ENCODE data around the gene KCNV2. TPM values are rescaled to one million over a fixed set of nuclear protein-coding genes. Genes with fewer than 3 reads are reported as not detected.

The KCNV2 gene
- not detected for total RNA-seq

GRCh38 chr9:2717385-2717784 is at the start of gene KCNV2:
Gene KCNV2, plus strand, starts transcription at chr9:2717510. Its CDS starts 230 bp downstream, at chr9:2717740.
- ChIA-PET POLR2A (no interaction called here), CTCF (interaction anchor here (2.5 kb wide), 1 partner anchor 11 kb away, joined by 7 read pairs; no protein-coding TSS in a partner anchor)
- Mint-ChIP-seq H3K9me3 (ENCODE audit: insufficient read depth) (peaks cover 7% of the 10 kb centered on the region), H3K4me3 (no peak within 1 kb of the TSS), H3K27me3 (ENCODE audit: low read depth) (no peaks in the 10 kb centered on the region), H3K4me1 (ENCODE audit: low read depth) (no peaks in the 10 kb centered on the region), H3K27ac (no peak within 1 kb of the TSS), H3K36me3 (ENCODE audit: low read depth) (peaks cover 9% of the 10 kb centered on the region)
- ATAC-seq (no peak), DNase-seq (no peak)

DNA sequence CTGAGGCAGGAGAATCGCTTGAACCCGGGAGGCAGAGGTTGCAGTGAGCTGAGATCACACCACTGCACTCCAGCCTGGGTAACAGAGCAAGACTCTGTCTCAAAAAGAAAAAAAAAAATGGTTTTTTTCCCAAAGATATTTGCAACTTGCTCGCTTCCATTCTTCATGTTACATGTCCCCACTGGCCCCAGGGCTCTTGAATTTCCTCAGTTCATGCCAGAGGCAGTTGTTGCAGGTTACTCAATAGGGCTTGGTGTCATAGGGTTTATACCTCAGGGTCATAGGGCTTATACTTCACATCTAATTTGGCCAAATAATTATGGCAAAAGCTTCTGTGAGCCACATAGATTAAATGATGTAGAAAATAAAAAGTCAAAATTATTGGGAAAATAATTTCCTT is 44.1 kb upstream of the KCNV2 start:
- no peaks in the 10 kb centered on the region for H3K9me3 Mint-ChIP-seq (ENCODE audit: insufficient read depth)
- ChIA-PET CTCF (no interaction called here), POLR2A (no interaction called here)
- no peak overlapping the region for H3K4me3 Mint-ChIP-seq
- no peaks in the 10 kb centered on the region for H3K4me1 Mint-ChIP-seq (ENCODE audit: low read depth)
- no peaks in the 10 kb centered on the region for H3K27me3 Mint-ChIP-seq (ENCODE audit: low read depth)
- no peaks in the 10 kb centered on the region for H3K36me3 Mint-ChIP-seq (ENCODE audit: low read depth)
- no peak for ATAC-seq
- DNase-seq, result no peak
- no peak overlapping the region for H3K27ac Mint-ChIP-seq

GRCh38 chr9:2674141-2674824 is 43.0 kb upstream of the KCNV2 start:
- no peak overlapping the region for H3K27ac Mint-ChIP-seq
- no peaks in the 10 kb centered on the region for H3K36me3 Mint-ChIP-seq (ENCODE audit: low read depth)
- no peaks in the 10 kb centered on the region for H3K27me3 Mint-ChIP-seq (ENCODE audit: low read depth)
- no peaks in the 10 kb centered on the region for H3K9me3 Mint-ChIP-seq (ENCODE audit: insufficient read depth)
- ATAC-seq (no peak), DNase-seq (no peak)
- POLR2A ChIA-PET, result no interaction called here
- H3K4me3 Mint-ChIP-seq, result no peak overlapping the region
- CTCF ChIA-PET, result no interaction called here
- H3K4me1 Mint-ChIP-seq (ENCODE audit: low read depth), result no peaks in the 10 kb centered on the region

DNA sequence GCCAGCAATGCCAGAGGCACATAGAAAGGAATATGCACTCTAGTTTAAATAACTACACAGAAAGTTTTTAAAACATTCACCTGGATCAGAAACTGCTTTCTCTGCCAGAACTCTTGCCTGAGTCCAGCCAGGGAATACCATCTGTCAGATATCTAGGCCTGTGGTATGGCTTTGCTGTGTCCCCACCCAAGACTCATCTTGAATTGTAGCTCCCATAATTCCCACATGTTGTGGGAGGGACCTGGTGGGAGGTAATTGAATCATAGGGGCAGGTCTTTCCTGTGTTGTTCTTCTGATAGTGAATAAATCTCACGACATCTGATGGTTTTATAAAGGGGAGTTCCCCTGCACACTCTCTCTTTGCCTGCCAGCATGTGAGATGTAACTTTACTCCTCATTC is 41.5 kb upstream of the KCNV2 start:
- POLR2A ChIA-PET, result no interaction called here

DNA sequence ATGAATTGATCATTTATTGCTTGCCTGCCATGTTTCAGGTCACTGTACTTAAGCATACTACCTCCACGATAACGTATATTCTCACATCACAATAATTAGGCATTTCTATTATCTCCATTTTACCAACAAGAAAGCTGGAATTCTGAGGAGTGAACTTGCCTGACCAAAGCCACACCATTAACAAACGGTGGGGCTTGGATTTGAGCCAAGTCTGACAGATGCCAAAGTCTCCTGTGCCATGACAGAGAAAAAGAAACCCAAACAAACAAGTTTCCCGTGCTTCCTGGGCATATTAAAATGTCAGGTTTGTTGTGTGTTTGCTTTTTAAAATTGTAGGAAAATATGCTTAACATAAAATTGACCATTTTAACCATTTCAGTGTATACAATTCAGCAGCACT is 40.8 kb upstream of the KCNV2 start:
- Mint-ChIP-seq H3K4me3 (no peak overlapping the region), H3K27me3 (ENCODE audit: low read depth) (no peaks in the 10 kb centered on the region), H3K36me3 (ENCODE audit: low read depth) (no peaks in the 10 kb centered on the region), H3K9me3 (ENCODE audit: insufficient read depth) (no peaks in the 10 kb centered on the region), H3K4me1 (ENCODE audit: low read depth) (no peaks in the 10 kb centered on the region), H3K27ac (no peak overlapping the region)
- ATAC-seq (no peak), DNase-seq (no peak)
- CTCF ChIA-PET, result no interaction called here
- POLR2A ChIA-PET, result no interaction called here

More for the DNA sequence above, 41.5 kb upstream of the KCNV2 start:
- H3K36me3 Mint-ChIP-seq (ENCODE audit: low read depth), result no peaks in the 10 kb centered on the region
- no peak overlapping the region for H3K4me3 Mint-ChIP-seq
- no peak overlapping the region for H3K27ac Mint-ChIP-seq
- H3K4me1 Mint-ChIP-seq (ENCODE audit: low read depth), result no peaks in the 10 kb centered on the region
- DNase-seq, result no peak
- H3K9me3 Mint-ChIP-seq (ENCODE audit: insufficient read depth), result no peaks in the 10 kb centered on the region
- CTCF ChIA-PET, result no interaction called here
- no peak for ATAC-seq
- H3K27me3 Mint-ChIP-seq (ENCODE audit: low read depth), result no peaks in the 10 kb centered on the region

- Mint-ChIP-seq H3K9me3 (ENCODE audit: insufficient read depth) (no peaks in the 10 kb centered on the region), H3K4me3 (no peak overlapping the region), H3K4me1 (ENCODE audit: low read depth) (no peaks in the 10 kb centered on the region), H3K27me3 (ENCODE audit: low read depth) (no peaks in the 10 kb centered on the region), H3K36me3 (ENCODE audit: low read depth) (no peaks in the 10 kb centered on the region), H3K27ac (no peak overlapping the region)
- CTCF ChIA-PET, result no interaction called here
- POLR2A ChIA-PET, result no interaction called here
- ATAC-seq, result no peak
- no peak for DNase-seq
Observed at GRCh38 chr9:2677915-2678889, 39.1 kb upstream of the KCNV2 start.

DNA sequence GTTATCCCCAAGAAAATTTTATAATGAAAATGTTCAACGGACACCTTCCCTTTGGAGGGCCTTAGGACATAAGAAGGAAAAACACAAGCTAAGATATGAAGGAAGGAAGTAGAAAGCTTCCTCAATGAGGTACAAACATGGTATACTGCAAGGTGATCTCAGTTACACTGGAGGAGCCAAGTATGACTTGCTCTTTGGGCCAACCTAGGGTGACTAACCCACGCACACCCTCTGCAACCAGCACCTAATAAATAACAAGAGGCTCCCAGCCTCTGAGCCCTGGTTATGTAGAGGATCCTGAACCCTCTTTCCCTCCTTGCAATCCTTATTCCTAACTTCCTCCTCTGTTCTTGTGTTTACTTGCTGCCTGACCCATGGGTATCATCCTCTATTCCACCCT is 38.3 kb upstream of the KCNV2 start:
- no peak overlapping the region for H3K27ac Mint-ChIP-seq
- H3K4me1 Mint-ChIP-seq (ENCODE audit: low read depth), result no peaks in the 10 kb centered on the region
- H3K36me3 Mint-ChIP-seq (ENCODE audit: low read depth), result no peaks in the 10 kb centered on the region
- no peaks in the 10 kb centered on the region for H3K27me3 Mint-ChIP-seq (ENCODE audit: low read depth)
- DNase-seq, result no peak
- no peaks in the 10 kb centered on the region for H3K9me3 Mint-ChIP-seq (ENCODE audit: insufficient read depth)
- ATAC-seq, result no peak
- H3K4me3 Mint-ChIP-seq, result no peak overlapping the region
- ChIA-PET CTCF (no interaction called here), POLR2A (no interaction called here)

DNA sequence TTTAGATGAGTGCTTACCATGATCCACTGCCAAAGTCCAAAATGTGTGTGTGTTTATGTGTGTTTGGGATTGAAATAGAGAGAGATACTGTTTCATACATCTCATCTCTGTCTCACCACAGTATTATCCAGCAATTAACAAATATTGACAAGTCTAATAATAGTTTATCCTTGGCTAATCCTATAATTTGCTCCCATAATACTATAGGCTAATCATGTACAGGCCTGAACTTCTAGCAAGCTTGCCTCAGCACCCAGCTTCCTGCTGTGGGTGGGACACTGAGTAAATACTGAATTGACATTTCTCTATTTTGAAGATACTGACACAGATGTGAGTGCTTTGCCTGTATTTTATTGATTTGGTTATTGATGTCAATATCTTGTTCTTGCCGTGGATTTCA is 35.3 kb upstream of the KCNV2 start:
- H3K36me3 Mint-ChIP-seq (ENCODE audit: low read depth), result no peaks in the 10 kb centered on the region
- no peaks in the 10 kb centered on the region for H3K4me1 Mint-ChIP-seq (ENCODE audit: low read depth)
- no peak overlapping the region for H3K4me3 Mint-ChIP-seq
- CTCF ChIA-PET, result no interaction called here
- H3K27ac Mint-ChIP-seq, result no peak overlapping the region
- H3K9me3 Mint-ChIP-seq (ENCODE audit: insufficient read depth), result no peaks in the 10 kb centered on the region
- DNase-seq (no peak), ATAC-seq (no peak)
- POLR2A ChIA-PET, result no interaction called here
- H3K27me3 Mint-ChIP-seq (ENCODE audit: low read depth), result no peaks in the 10 kb centered on the region

DNA sequence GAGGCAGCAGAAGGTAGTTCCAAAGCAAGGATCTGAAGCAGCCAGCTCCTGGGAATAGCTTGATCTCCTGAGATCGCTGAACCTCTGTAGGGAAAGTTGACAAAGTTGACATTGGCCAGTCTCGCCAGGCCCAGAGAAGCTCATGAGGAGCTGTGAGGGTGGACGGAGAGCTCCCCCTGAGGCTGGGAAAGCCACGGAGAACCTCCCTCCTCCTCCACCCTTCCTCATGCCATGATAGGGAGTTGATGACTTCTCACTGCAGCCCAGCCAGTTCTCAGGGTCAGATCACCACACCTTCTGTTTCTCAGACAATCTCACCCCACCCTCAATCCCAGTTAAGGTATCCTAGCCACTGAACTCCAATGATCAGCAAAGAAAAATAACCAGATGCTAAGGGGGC is 30.4 kb upstream of the KCNV2 start:
- Mint-ChIP-seq H3K27ac (no peak overlapping the region), H3K4me3 (no peak overlapping the region), H3K9me3 (ENCODE audit: insufficient read depth) (no peaks in the 10 kb centered on the region), H3K4me1 (ENCODE audit: low read depth) (no peaks in the 10 kb centered on the region), H3K36me3 (ENCODE audit: low read depth) (no peaks in the 10 kb centered on the region), H3K27me3 (ENCODE audit: low read depth) (no peaks in the 10 kb centered on the region)
- POLR2A ChIA-PET, result no interaction called here
- no peak for DNase-seq
- CTCF ChIA-PET, result no interaction called here
- no peak for ATAC-seq

- no peaks in the 10 kb centered on the region for H3K36me3 Mint-ChIP-seq (ENCODE audit: low read depth)
- H3K4me3 Mint-ChIP-seq, result no peak overlapping the region
- no peaks in the 10 kb centered on the region for H3K27me3 Mint-ChIP-seq (ENCODE audit: low read depth)
- H3K4me1 Mint-ChIP-seq (ENCODE audit: low read depth), result no peaks in the 10 kb centered on the region
- no peak for DNase-seq
- no peak overlapping the region for H3K27ac Mint-ChIP-seq
- no peaks in the 10 kb centered on the region for H3K9me3 Mint-ChIP-seq (ENCODE audit: insufficient read depth)
- ChIA-PET CTCF (no interaction called here), POLR2A (interaction anchor here (0.6 kb wide), 1 partner anchor 1083 kb away, joined by 3 read pairs; no protein-coding TSS in a partner anchor)
- ATAC-seq, result no peak
Observed at GRCh38 chr9:2688636-2689035, 28.7 kb upstream of the KCNV2 start.

GRCh38 chr9:2691212-2691611 is 26.1 kb upstream of the KCNV2 start:
- no peaks in the 10 kb centered on the region for H3K27me3 Mint-ChIP-seq (ENCODE audit: low read depth)
- POLR2A ChIA-PET, result interaction anchor here (1.0 kb wide), 1 partner anchor 153 kb away, joined by 4 read pairs; the partner anchor contains the start of gene PUM3
- CTCF ChIA-PET, result no interaction called here
- H3K4me1 Mint-ChIP-seq (ENCODE audit: low read depth), result no peaks in the 10 kb centered on the region
- no peak overlapping the region for H3K4me3 Mint-ChIP-seq
- no peaks in the 10 kb centered on the region for H3K9me3 Mint-ChIP-seq (ENCODE audit: insufficient read depth)
- DNase-seq (no peak), ATAC-seq (no peak)
- H3K36me3 Mint-ChIP-seq (ENCODE audit: low read depth), result no peaks in the 10 kb centered on the region
- no peak overlapping the region for H3K27ac Mint-ChIP-seq

- no peaks in the 10 kb centered on the region for H3K36me3 Mint-ChIP-seq (ENCODE audit: low read depth)
- DNase-seq (no peak), ATAC-seq (no peak)
- ChIA-PET POLR2A (interaction anchor here (1.0 kb wide), 1 partner anchor 152 kb away, joined by 4 read pairs; the partner anchor contains the start of gene PUM3), CTCF (no interaction called here)
- H3K27me3 Mint-ChIP-seq (ENCODE audit: low read depth), result no peaks in the 10 kb centered on the region
- H3K9me3 Mint-ChIP-seq (ENCODE audit: insufficient read depth), result no peaks in the 10 kb centered on the region
- H3K4me1 Mint-ChIP-seq (ENCODE audit: low read depth), result no peaks in the 10 kb centered on the region
- no peak overlapping the region for H3K4me3 Mint-ChIP-seq
- H3K27ac Mint-ChIP-seq, result no peak overlapping the region
Observed at GRCh38 chr9:2691626-2692025, 25.7 kb upstream of the KCNV2 start.

Data from activated CD8-positive, alpha-beta T cell treated with anti-CD3 and anti-CD28 coated beads, Interleukin-2, amount 10 ng/mL, durations not matched to agents 7 days and 5 days (primary cell).